Mammary epithelial cell (primary cell): ENCODE data around the gene MTG1.

Source experiments
- EZH2 ChIP-seq: IDR thresholded peaks from 2 replicates; pipeline ENCODE4 v1.6.1; 2012; ENCODE audit warnings: low read length, inconsistent platforms, borderline replicate concordance
- TF ChIP-seq, protein P1 (sequence below), 2 donors: IDR thresholded peaks in 1 of 2; conservative IDR thresholded peaks in 1 of 2; 2 replicates each; pipeline ENCODE4 v1.5.1; 2011 to 2012; ENCODE audit warnings: inconsistent platforms in 2 of 2, low read length in 2 of 2, mild to moderate bottlenecking in 2 of 2, control low read depth in 1 of 2, low read depth in 1 of 2; ENCODE audit not compliant: insufficient read depth in 1 of 2; ENCODE audit errors: extremely low read depth in 1 of 2

DNA sequence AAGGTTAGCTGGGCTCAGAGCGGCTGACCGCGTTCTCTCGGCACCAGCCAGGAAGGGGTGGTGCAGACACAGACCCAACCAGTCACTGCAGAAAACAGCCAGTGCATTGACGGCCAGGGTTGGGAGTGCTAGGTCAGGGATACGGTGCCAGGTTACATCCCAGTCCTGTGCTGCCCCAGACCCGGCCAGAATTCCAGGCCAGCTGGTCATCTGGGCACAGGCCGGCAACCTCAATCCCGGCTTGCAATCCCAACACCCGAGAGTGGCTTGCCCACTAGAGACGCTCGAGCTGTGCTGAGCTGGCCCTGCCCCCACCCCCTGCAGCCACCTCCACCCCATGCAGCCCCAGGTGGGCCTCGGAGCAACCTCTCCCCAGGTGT lies 43.0 kb upstream of the MTG1 start:
- no peak for TF ChIP-seq EZH2
- TF ChIP-seq, protein P1, sequence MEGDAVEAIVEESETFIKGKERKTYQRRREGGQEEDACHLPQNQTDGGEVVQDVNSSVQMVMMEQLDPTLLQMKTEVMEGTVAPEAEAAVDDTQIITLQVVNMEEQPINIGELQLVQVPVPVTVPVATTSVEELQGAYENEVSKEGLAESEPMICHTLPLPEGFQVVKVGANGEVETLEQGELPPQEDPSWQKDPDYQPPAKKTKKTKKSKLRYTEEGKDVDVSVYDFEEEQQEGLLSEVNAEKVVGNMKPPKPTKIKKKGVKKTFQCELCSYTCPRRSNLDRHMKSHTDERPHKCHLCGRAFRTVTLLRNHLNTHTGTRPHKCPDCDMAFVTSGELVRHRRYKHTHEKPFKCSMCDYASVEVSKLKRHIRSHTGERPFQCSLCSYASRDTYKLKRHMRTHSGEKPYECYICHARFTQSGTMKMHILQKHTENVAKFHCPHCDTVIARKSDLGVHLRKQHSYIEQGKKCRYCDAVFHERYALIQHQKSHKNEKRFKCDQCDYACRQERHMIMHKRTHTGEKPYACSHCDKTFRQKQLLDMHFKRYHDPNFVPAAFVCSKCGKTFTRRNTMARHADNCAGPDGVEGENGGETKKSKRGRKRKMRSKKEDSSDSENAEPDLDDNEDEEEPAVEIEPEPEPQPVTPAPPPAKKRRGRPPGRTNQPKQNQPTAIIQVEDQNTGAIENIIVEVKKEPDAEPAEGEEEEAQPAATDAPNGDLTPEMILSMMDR (conservative IDR thresholded peaks at IDR 0.05 in 1 of 2, IDR thresholded peaks at IDR 0.05 in 1 of 2; ENCODE audit: extremely low read depth in 1 of 2, insufficient read depth in 1 of 2, low read depth in 1 of 2, low read length in 2 of 2): no peak
